GM15510 (cell line): Measurements from ENCODE around the gene MYO18A.
A peak's percentile ranks its signal among the peaks of the same experiment; 100 is the strongest.

Source experiments
- POLR2A ChIP-seq: IDR thresholded peaks from 3 replicates; pipeline ENCODE4 v1.6.1; 2011; ENCODE audit warnings: borderline replicate concordance; ENCODE audit not compliant: insufficient read length; ENCODE audit errors: extremely low read depth

MYO18A gene

GRCh38 chr17:29176558-29177351, 3.4 kb downstream of the MYO18A start:
- TF ChIP-seq POLR2A, result peak; percentile 76

GRCh38 chr17:29175349-29175748, 4.8 kb downstream of the MYO18A start:
- no peak for TF ChIP-seq POLR2A

- no peak for TF ChIP-seq POLR2A
These were observed 7.6 kb downstream of the MYO18A start for GRCh38 chr17:29172589-29172988.

GRCh38 chr17:29170682-29171081, 9.5 kb downstream of the MYO18A start:
- no peak for TF ChIP-seq POLR2A

GRCh38 chr17:29169806-29170591, 10.2 kb downstream of the MYO18A start:
- TF ChIP-seq POLR2A, result no peak

GRCh38 chr17:29168079-29168758, 12.0 kb downstream of the MYO18A start:
- TF ChIP-seq POLR2A, result no peak

GRCh38 chr17:29167393-29168078, 12.7 kb downstream of the MYO18A start:
- TF ChIP-seq POLR2A, result no peak

GRCh38 chr17:29166507-29166887, 13.7 kb downstream of the MYO18A start:
- no peak for TF ChIP-seq POLR2A

GRCh38 chr17:29165800-29166506, 14.2 kb downstream of the MYO18A start:
- TF ChIP-seq POLR2A, result no peak

- no peak for TF ChIP-seq POLR2A
These were observed 14.9 kb downstream of the MYO18A start for GRCh38 chr17:29165261-29165660.

- no peak for TF ChIP-seq POLR2A
These were observed 16.6 kb downstream of the MYO18A start for GRCh38 chr17:29163563-29163962.

- TF ChIP-seq POLR2A, result no peak
These were observed 17.3 kb downstream of the MYO18A start for GRCh38 chr17:29162909-29163341.

- no peak for TF ChIP-seq POLR2A
These were observed 17.9 kb downstream of the MYO18A start for GRCh38 chr17:29162082-29162908.
